ENCODE results near the gene CTNNA2.

Gene CTNNA2

DNA sequence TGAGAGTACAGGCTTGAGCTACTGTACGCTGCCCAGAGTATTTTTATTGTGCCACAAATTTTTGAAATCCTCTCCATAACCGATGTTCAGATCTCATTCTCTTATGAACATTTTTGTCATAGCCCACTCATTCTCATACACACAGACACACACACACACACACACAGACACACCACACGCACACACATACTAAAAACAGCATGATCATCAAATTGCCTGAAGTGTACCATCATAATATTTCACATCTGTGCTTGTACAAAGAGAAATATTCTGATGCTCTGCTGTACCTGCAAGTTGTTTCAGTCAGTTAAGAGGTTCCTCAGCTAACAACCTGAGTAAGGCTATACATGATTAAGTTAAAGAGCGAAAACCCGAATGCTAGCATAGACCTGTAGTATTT, 696.6 kb downstream of the CTNNA2 start:
- TF ChIP-seq CREB1 (IDR thresholded peaks at IDR 0.05; ENCODE audit: low read depth) (no peak), EGR1 (IDR thresholded peaks at IDR 0.05) (no peak), CEBPB (IDR thresholded peaks at IDR 0.05) (no peak), YY1 (IDR thresholded peaks at IDR 0.05; ENCODE audit: low read depth) (no peak)

DNA sequence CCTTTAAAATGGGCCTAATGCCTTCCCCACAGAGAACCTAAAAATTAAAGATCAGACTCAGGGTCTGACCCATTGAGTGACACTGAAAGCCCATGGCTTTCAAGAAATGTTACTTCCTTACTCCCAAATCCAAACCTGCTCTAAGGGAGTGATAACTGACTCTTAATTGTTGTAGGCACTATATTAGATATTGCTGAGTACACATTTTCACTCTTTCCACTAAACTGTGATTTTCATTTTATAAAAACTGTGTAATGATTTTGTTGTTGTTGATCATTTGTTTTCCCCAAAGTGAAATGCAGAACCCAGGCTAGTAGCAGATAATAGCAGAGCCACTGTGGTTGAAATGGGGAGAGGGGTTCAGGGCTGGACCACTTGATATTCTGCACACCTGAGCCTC, 704.6 kb downstream of the CTNNA2 start:
- TF ChIP-seq EP300 (IDR thresholded peaks at IDR 0.05; ENCODE audit: borderline replicate concordance) (no peak), TCF12 (IDR thresholded peaks at IDR 0.05; ENCODE audit: low read depth) (no peak), CEBPB (IDR thresholded peaks at IDR 0.05) (no peak), EGR1 (IDR thresholded peaks at IDR 0.05) (no peak), FOXM1 (IDR thresholded peaks at IDR 0.05; ENCODE audit: borderline replicate concordance, low read depth) (no peak), RAD21 (IDR thresholded peaks at IDR 0.05; ENCODE audit: low read depth) (no peak), TAF1 (IDR thresholded peaks at IDR 0.05; ENCODE audit: low read depth) (no peak), NFIC (IDR thresholded peaks at IDR 0.05) (no peak)
- TF ChIP-seq, protein P1, sequence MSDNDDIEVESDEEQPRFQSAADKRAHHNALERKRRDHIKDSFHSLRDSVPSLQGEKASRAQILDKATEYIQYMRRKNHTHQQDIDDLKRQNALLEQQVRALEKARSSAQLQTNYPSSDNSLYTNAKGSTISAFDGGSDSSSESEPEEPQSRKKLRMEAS (IDR thresholded peaks at IDR 0.05) = no peak

DNA sequence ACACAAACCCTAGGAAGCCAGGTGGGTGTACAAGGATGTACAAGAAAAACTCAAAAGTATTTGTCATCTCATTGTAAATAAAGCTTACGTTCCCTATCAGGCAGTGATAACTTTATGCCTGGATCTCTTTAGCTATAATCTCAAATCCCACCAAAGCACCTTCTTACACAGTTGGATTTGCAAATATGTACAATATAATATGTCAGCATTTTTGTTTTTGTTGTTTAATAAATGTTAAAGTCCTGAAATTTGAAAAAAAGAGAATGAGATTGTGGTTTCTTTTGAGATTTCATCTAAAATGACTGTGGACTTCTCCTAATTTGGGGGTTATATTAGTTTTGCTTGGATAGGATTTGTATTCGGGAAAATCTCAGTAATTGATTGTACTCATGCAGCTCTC, 709.8 kb downstream of the CTNNA2 start:
- no peak for TF ChIP-seq RAD21 (IDR thresholded peaks at IDR 0.05; ENCODE audit: low read depth)
- no peak for TF ChIP-seq YY1 (IDR thresholded peaks at IDR 0.05; ENCODE audit: low read depth)
- no peak for TF ChIP-seq TEAD4 (IDR thresholded peaks at IDR 0.05)
- no peak for TF ChIP-seq NFIC (IDR thresholded peaks at IDR 0.05)
- no peak for TF ChIP-seq TCF12 (IDR thresholded peaks at IDR 0.05; ENCODE audit: low read depth)
- TF ChIP-seq, protein P2, sequence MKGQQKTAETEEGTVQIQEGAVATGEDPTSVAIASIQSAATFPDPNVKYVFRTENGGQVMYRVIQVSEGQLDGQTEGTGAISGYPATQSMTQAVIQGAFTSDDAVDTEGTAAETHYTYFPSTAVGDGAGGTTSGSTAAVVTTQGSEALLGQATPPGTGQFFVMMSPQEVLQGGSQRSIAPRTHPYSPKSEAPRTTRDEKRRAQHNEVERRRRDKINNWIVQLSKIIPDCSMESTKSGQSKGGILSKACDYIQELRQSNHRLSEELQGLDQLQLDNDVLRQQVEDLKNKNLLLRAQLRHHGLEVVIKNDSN (IDR thresholded peaks at IDR 0.05) = no peak
- TF ChIP-seq CREB1 (IDR thresholded peaks at IDR 0.05; ENCODE audit: low read depth) = no peak
- TF ChIP-seq CEBPB (IDR thresholded peaks at IDR 0.05) = no peak
- TF ChIP-seq, protein P3, sequence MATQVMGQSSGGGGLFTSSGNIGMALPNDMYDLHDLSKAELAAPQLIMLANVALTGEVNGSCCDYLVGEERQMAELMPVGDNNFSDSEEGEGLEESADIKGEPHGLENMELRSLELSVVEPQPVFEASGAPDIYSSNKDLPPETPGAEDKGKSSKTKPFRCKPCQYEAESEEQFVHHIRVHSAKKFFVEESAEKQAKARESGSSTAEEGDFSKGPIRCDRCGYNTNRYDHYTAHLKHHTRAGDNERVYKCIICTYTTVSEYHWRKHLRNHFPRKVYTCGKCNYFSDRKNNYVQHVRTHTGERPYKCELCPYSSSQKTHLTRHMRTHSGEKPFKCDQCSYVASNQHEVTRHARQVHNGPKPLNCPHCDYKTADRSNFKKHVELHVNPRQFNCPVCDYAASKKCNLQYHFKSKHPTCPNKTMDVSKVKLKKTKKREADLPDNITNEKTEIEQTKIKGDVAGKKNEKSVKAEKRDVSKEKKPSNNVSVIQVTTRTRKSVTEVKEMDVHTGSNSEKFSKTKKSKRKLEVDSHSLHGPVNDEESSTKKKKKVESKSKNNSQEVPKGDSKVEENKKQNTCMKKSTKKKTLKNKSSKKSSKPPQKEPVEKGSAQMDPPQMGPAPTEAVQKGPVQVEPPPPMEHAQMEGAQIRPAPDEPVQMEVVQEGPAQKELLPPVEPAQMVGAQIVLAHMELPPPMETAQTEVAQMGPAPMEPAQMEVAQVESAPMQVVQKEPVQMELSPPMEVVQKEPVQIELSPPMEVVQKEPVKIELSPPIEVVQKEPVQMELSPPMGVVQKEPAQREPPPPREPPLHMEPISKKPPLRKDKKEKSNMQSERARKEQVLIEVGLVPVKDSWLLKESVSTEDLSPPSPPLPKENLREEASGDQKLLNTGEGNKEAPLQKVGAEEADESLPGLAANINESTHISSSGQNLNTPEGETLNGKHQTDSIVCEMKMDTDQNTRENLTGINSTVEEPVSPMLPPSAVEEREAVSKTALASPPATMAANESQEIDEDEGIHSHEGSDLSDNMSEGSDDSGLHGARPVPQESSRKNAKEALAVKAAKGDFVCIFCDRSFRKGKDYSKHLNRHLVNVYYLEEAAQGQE (IDR thresholded peaks at IDR 0.05; ENCODE audit: low read depth) = no peak
- no peak for TF ChIP-seq EGR1 (IDR thresholded peaks at IDR 0.05)
- TF ChIP-seq, protein P1 (IDR thresholded peaks at IDR 0.05) = no peak
- TF ChIP-seq FOXM1 (IDR thresholded peaks at IDR 0.05; ENCODE audit: borderline replicate concordance, low read depth) = no peak
- TF ChIP-seq ZBTB7A (IDR thresholded peaks at IDR 0.05; ENCODE audit: low read depth) = no peak
- TF ChIP-seq EP300 (IDR thresholded peaks at IDR 0.05; ENCODE audit: borderline replicate concordance) = no peak
- TF ChIP-seq TAF1 (IDR thresholded peaks at IDR 0.05; ENCODE audit: low read depth) = no peak

DNA sequence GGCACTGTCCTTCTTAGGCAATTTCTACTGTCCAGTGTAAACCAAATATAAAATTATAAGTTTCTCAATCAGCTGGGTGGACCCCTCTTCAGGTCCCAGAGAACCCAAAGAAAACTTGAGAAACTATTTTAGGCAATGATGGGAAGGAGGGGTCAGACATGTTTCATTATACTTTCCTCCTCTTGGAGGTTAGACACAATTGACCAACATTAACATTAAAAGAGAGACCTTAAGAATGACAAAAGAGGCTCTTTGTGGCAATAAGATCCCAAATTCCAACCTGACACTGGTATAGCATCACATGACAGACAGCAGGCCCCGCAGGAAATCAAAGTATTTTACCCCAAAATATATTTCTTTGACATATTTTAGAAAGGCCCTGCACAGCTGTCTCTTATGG, 718.6 kb downstream of the CTNNA2 start:
- no peak for TF ChIP-seq TAF1 (IDR thresholded peaks at IDR 0.05; ENCODE audit: low read depth)
- no peak for TF ChIP-seq TEAD4 (IDR thresholded peaks at IDR 0.05)
- no peak for TF ChIP-seq TCF12 (IDR thresholded peaks at IDR 0.05; ENCODE audit: low read depth)
- TF ChIP-seq, protein P2 (IDR thresholded peaks at IDR 0.05) = no peak
- no peak for TF ChIP-seq EGR1 (IDR thresholded peaks at IDR 0.05)
- TF ChIP-seq FOXM1 (IDR thresholded peaks at IDR 0.05; ENCODE audit: borderline replicate concordance, low read depth) = no peak
- no peak for TF ChIP-seq ZBTB7A (IDR thresholded peaks at IDR 0.05; ENCODE audit: low read depth)

DNA sequence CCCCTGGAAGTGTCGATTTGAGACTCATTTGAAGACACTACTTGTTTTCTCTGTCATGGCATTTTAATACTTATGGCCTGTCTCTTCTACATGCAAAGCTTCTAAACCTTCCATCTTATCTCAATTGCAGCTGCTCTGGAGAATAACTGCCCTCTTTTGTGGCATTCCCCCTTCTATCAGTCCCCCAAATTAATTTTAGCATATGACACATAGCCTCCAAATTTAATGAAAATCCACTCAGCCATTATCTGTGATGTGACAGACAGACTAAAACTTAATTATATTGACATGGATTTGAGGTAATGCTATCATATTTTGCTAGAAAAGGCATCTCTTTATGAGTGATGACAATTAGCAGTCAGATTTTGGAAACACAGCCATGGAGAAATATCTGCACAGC, 720.5 kb downstream of the CTNNA2 start:
- TF ChIP-seq, protein P2 (IDR thresholded peaks at IDR 0.05) = no peak
- TF ChIP-seq CREB1 (IDR thresholded peaks at IDR 0.05; ENCODE audit: low read depth) (no peak), NFIC (IDR thresholded peaks at IDR 0.05) (no peak), FOXM1 (IDR thresholded peaks at IDR 0.05; ENCODE audit: borderline replicate concordance, low read depth) (no peak), TAF1 (IDR thresholded peaks at IDR 0.05; ENCODE audit: low read depth) (no peak), TCF12 (IDR thresholded peaks at IDR 0.05; ENCODE audit: low read depth) (no peak), YY1 (IDR thresholded peaks at IDR 0.05; ENCODE audit: low read depth) (no peak), CEBPB (IDR thresholded peaks at IDR 0.05) (no peak), EGR1 (IDR thresholded peaks at IDR 0.05) (no peak), RAD21 (IDR thresholded peaks at IDR 0.05; ENCODE audit: low read depth) (no peak), EP300 (IDR thresholded peaks at IDR 0.05; ENCODE audit: borderline replicate concordance) (no peak), ZBTB7A (IDR thresholded peaks at IDR 0.05; ENCODE audit: low read depth) (no peak), TEAD4 (IDR thresholded peaks at IDR 0.05) (no peak)
- TF ChIP-seq, protein P1 (IDR thresholded peaks at IDR 0.05) = no peak
- TF ChIP-seq, protein P3 (IDR thresholded peaks at IDR 0.05; ENCODE audit: low read depth) = no peak
